GM12878 (cell line): ENCODE data around the gene DLX1. TPM values are rescaled to one million over a fixed set of nuclear protein-coding genes. Genes with fewer than 3 reads are reported as not detected.
A peak's percentile ranks its signal among the peaks of the same experiment; 100 is the strongest.

ENCODE experiments used
- ATF3 ChIP-seq: IDR thresholded peaks from 2 replicates; pipeline ENCODE4 v1.6.1; 2011; ENCODE audit warnings: low read depth, mild to moderate bottlenecking, low read length, moderate library complexity, borderline replicate concordance; ENCODE audit errors: extremely low read depth
- CBFB ChIP-seq: IDR thresholded peaks from 2 replicates; pipeline ENCODE4 v1.6.1; 2016; ENCODE audit warnings: antibody characterized with exemption, low read depth
- CHD2 ChIP-seq: IDR thresholded peaks from 2 replicates; pipeline ENCODE4 v1.6.1; 2011; ENCODE audit warnings: low read depth, low read length, improper control_type of control experiment, borderline replicate concordance
- DPF2 ChIP-seq: fragments of 450-650 bp; IDR thresholded peaks from 2 replicates; pipeline ENCODE4 v1.6.1; 2017; ENCODE audit warnings: mild to moderate bottlenecking
- EED ChIP-seq: sonication (generic); IDR thresholded peaks from 2 replicates; pipeline ENCODE4 v1.6.1; 2016; ENCODE audit warnings: antibody characterized with exemption, low read depth
- FOS ChIP-seq: IDR thresholded peaks from 3 replicates; pipeline ENCODE4 v1.6.1; 2011; ENCODE audit warnings: borderline replicate concordance; ENCODE audit not compliant: insufficient read length; ENCODE audit errors: extremely low read depth
- FOXM1 ChIP-seq: IDR thresholded peaks from 2 replicates; pipeline ENCODE4 v1.6.1; 2012; ENCODE audit warnings: low read depth, mild to moderate bottlenecking, inconsistent platforms, low read length, moderate library complexity
- GATAD2B ChIP-seq: fragments of 450-650 bp; conservative IDR thresholded peaks from 2 replicates; pipeline ENCODE4 v1.6.1; 2017; ENCODE audit warnings: low read depth, mild to moderate bottlenecking, moderate library complexity
- LARP7 ChIP-seq: fragments of 450-650 bp; IDR thresholded peaks from 2 replicates; pipeline ENCODE4 v1.6.1; 2017; ENCODE audit warnings: mild to moderate bottlenecking
- NFYA ChIP-seq: IDR thresholded peaks from 2 replicates; pipeline ENCODE4 v1.6.1; 2011; ENCODE audit warnings: low read depth, mild to moderate bottlenecking, low read length, improper control_type of control experiment, borderline replicate concordance
- NKRF ChIP-seq: fragments of 450-650 bp; conservative IDR thresholded peaks from 2 replicates; pipeline ENCODE4 v1.6.1; 2017; ENCODE audit warnings: mild to moderate bottlenecking, moderate library complexity
- NR2C2 ChIP-seq: IDR thresholded peaks from 2 replicates; pipeline ENCODE4 v1.6.1; 2011; ENCODE audit warnings: borderline replicate concordance, low read depth; ENCODE audit not compliant: control insufficient read depth, insufficient read length
- PAX5 ChIP-seq: IDR thresholded peaks from 2 replicates; pipeline ENCODE4 v1.6.1; 2011; ENCODE audit warnings: low read depth, low read length, borderline replicate concordance
- SPI1 ChIP-seq: IDR thresholded peaks from 2 replicates; pipeline ENCODE4 v1.6.1; 2011; ENCODE audit warnings: low read depth, mild to moderate bottlenecking, low read length, moderate library complexity, borderline replicate concordance; ENCODE audit not compliant: insufficient read depth
- ZBTB4 ChIP-seq: fragments of 450-650 bp; formaldehyde crosslinking; IDR thresholded peaks from 2 replicates; pipeline ENCODE4 v1.4.0; 2022; ENCODE audit warnings: mild to moderate bottlenecking, moderate library complexity
- ZNF384 ChIP-seq: IDR thresholded peaks from 2 replicates; pipeline ENCODE4 v1.6.1; 2012; ENCODE audit warnings: low read depth, mild to moderate bottlenecking, low read length, improper control_type of control experiment, borderline replicate concordance
- polyA plus RNA-seq, 11 experiments: library from polyadenylated mRNA; depleted of rRNA in 4 of 11; unstranded in 6 of 11; stranded (reverse) in 5 of 11; fragments of >200 nt; fragmentation: Nextera tagmentation in 4 of 11; fragmentation: Illumina TruSeq in 1 of 11; extraction: Ambion mirVana in 4 of 11; extraction: Trizol in 1 of 11; gene quantifications; 1 replicate in 1 of 11; 2 replicates in 10 of 11; pipeline versions ENCODE4 v1.2.1 to v1.2.3, GENCODE V29; 2011 to 2016; ENCODE audit warnings: inconsistent platforms in 2 of 11, missing spikeins in 2 of 11, low read depth in 1 of 11
- total RNA-seq, 4 experiments: library from RNA; depleted of rRNA in 3 of 4; stranded (reverse); fragments of >200 nt in 3 of 4; fragmentation: Illumina TruSeq in 1 of 4; extraction: Trizol in 1 of 4; gene quantifications; 2 replicates each; pipeline versions ENCODE4 v1.2.1 to v1.2.3, GENCODE V29; 2013 to 2021
- TF ChIP-seq, protein P1 (sequence below): fragments of 450-650 bp; IDR thresholded peaks from 2 replicates; pipeline ENCODE4 v1.6.1; 2014; ENCODE audit warnings: mild to moderate bottlenecking
- TF ChIP-seq, protein P2 (sequence below): fragments of 450-650 bp; IDR thresholded peaks from 2 replicates; pipeline ENCODE4 v1.6.1; 2018; ENCODE audit warnings: borderline replicate concordance, mild to moderate bottlenecking; ENCODE audit not compliant: partially characterized antibody

DLX1 gene
- total and polyA plus RNA-seq, 10 of the 15 experiments (the other 5 are each of a cell fraction or from before 2014, with no cell fraction given): 0.06 TPM; not detected in 9

GRCh38 chr2:172102391-172103359, 17.4 kb downstream of the DLX1 start, which contains the start of gene DLX2 (continued):
- TF ChIP-seq ZBTB4 (CRISPR knock-in tag): no peak
- peak; percentile 26; the same call in 1 of the 2 replicates for TF ChIP-seq PAX5
- TF ChIP-seq NFYA: no peak; the same call in 1 of the 2 replicates
- no peak for TF ChIP-seq ZNF384
- TF ChIP-seq, protein P1, sequence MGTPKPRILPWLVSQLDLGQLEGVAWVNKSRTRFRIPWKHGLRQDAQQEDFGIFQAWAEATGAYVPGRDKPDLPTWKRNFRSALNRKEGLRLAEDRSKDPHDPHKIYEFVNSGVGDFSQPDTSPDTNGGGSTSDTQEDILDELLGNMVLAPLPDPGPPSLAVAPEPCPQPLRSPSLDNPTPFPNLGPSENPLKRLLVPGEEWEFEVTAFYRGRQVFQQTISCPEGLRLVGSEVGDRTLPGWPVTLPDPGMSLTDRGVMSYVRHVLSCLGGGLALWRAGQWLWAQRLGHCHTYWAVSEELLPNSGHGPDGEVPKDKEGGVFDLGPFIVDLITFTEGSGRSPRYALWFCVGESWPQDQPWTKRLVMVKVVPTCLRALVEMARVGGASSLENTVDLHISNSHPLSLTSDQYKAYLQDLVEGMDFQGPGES: peak; percentile 43; the same call in 1 of the 2 replicates
- TF ChIP-seq GATAD2B: 0 out of 2 replicates have a peak, but pooled peaks have one; percentile 49
- TF ChIP-seq FOXM1: no peak
- TF ChIP-seq, protein P2, sequence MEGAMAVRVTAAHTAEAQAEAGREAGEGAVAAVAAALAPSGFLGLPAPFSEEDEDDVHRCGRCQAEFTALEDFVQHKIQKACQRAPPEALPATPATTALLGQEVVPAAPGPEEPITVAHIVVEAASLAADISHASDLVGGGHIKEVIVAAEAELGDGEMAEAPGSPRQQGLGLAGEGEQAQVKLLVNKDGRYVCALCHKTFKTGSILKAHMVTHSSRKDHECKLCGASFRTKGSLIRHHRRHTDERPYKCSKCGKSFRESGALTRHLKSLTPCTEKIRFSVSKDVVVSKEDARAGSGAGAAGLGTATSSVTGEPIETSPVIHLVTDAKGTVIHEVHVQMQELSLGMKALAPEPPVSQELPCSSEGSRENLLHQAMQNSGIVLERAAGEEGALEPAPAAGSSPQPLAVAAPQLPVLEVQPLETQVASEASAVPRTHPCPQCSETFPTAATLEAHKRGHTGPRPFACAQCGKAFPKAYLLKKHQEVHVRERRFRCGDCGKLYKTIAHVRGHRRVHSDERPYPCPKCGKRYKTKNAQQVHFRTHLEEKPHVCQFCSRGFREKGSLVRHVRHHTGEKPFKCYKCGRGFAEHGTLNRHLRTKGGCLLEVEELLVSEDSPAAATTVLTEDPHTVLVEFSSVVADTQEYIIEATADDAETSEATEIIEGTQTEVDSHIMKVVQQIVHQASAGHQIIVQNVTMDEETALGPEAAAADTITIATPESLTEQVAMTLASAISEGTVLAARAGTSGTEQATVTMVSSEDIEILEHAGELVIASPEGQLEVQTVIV: no peak
- TF ChIP-seq NKRF: no peak; the same call in 1 of the 2 replicates
- no peak for TF ChIP-seq NR2C2
- TF ChIP-seq CHD2: peak; percentile 50; the same call in 1 of the 2 replicates
- peak; percentile 74; the same call in 1 of the 2 replicates for TF ChIP-seq ATF3
- peak; percentile 8 for TF ChIP-seq FOS
- peak; percentile 54 for TF ChIP-seq DPF2
- TF ChIP-seq EED: no peak
- no peak for TF ChIP-seq SPI1
- TF ChIP-seq LARP7: 0 out of 2 replicates have a peak, but pooled peaks have one; percentile 24
- TF ChIP-seq CBFB: no peak
